NB4 (cell line): ENCODE results near the gene GSK3A.
"Not testable (repeated sequence)": the region's sequence is repeated elsewhere in the genome, so short reads cannot be mapped to it uniquely, and the experiment has no call there.

Experiments
- CTCF ChIP-seq: IDR thresholded peaks from one replicate; pipeline ENCODE4 v1.5.1; 2012; ENCODE audit warnings: low read depth, low read length
- POLR2A ChIP-seq: IDR thresholded peaks from 2 replicates; pipeline ENCODE4 v1.6.1; 2011; ENCODE audit warnings: mild to moderate bottlenecking; ENCODE audit not compliant: insufficient read length; ENCODE audit errors: extremely low read depth
- TF ChIP-seq, protein P1 (sequence below): IDR thresholded peaks from 2 replicates; pipeline ENCODE4 v1.6.1; 2011; ENCODE audit warnings: low read depth, low read length

GRCh38 chr19:42266928-42267603, 24.7 kb upstream of the GSK3A start:
- not testable (repeated sequence) for TF ChIP-seq CTCF, POLR2A
- TF ChIP-seq, protein P1, sequence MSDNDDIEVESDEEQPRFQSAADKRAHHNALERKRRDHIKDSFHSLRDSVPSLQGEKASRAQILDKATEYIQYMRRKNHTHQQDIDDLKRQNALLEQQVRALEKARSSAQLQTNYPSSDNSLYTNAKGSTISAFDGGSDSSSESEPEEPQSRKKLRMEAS = not testable (repeated sequence)
